Thyroid gland (tissue), 4 donors: ENCODE results near the gene DENND4A. TPM values are rescaled to one million over a fixed set of nuclear protein-coding genes. Genes with fewer than 3 reads are reported as not detected.

Source experiments
- DNase-seq, 2 donors: peaks; one replicate each; pipeline ENCODE4 v3.0.0-alpha.2; 2019
- H3K27ac ChIP-seq, 3 donors: fragments of 200-600 bp; sonication (generic); 1 replicate in 2 of 3; 2 replicates in 1 of 3; pipeline ENCODE4 v1.5.1; 2016 to 2019; ENCODE audit warnings: mild to moderate bottlenecking in 1 of 3, moderate library complexity in 1 of 3
- H3K27me3 ChIP-seq: fragments of 200-600 bp; sonication (generic); one replicate; pipeline ENCODE4 v1.5.1; 2019
- H3K36me3 ChIP-seq, 2 donors: fragments of 200-600 bp; sonication (generic); one replicate each; pipeline ENCODE4 v1.5.1; 2016 to 2019
- H3K4me1 ChIP-seq, 2 donors: fragments of 200-600 bp; sonication (generic); one replicate each; pipeline ENCODE4 v1.5.1; 2017 to 2019
- H3K4me3 ChIP-seq, 3 donors: fragments of 200-600 bp; sonication (generic); replicated peaks in 1 of 3; 1 replicate in 2 of 3; 2 replicates in 1 of 3; pipeline ENCODE4 v1.5.1; 2016; ENCODE audit warnings: mild to moderate bottlenecking in 1 of 3
- H3K9me3 ChIP-seq: fragments of 200-600 bp; sonication (generic); one replicate; pipeline ENCODE4 v1.5.1; 2017
- CTCF ChIP-seq, 6 experiments: fragments of 200-600 bp in 3 of 6; fragments of 450-650 bp in 3 of 6; sonication (generic) in 3 of 6; IDR thresholded peaks; one replicate each; pipeline ENCODE4 v1.5.1; 2016 to 2019; ENCODE audit warnings: antibody characterized with exemption in 6 of 6, mild to moderate bottlenecking in 2 of 6, inconsistent platforms in 1 of 6, moderate library complexity in 1 of 6
- POLR2A ChIP-seq, 2 donors: fragments of 450-650 bp; IDR thresholded peaks; one replicate each; pipeline ENCODE4 v1.6.1; 2017; ENCODE audit warnings: antibody characterized with exemption in 2 of 2, mild to moderate bottlenecking in 2 of 2, moderate library complexity in 1 of 2
- WGBS, 2 donors: methylation state at CpG; one replicate each; pipeline ENCODE4 v1.1.5; 2017; 5-methylcytosine and 5-hydroxymethylcytosine counted together
- intact Hi-C: fragments of 100-400 bp; cut with DNase I; formaldehyde crosslinking; loops from one replicate; pipeline ENCODE4 v1.15.1; 2023
- total RNA-seq, 4 donors: library from RNA; depleted of rRNA; stranded (reverse); fragments of >200 nt; gene quantifications; one replicate each; pipeline ENCODE4 v1.2.3, GENCODE V29; 2016

The DENND4A gene
- total RNA-seq, 4 donors from 2014 or later = 37.5 to 79.9 (median 45.7) TPM

GRCh38 chr15:65731926-65732325 lies 60.2 kb downstream of the DENND4A start:
- no peaks in the 10 kb centered on the region for H3K9me3 ChIP-seq
- intact Hi-C loops = no loop called here
- H3K4me1 ChIP-seq = peaks cover 5 to 6% of the 10 kb centered on the region in 2 donors
- no peaks in the 10 kb centered on the region for H3K27me3 ChIP-seq
- DNase-seq = no peak
- no peak overlapping the region for H3K4me3 ChIP-seq
- peaks cover 0 to 3% of the 10 kb centered on the region in 2 donors for H3K36me3 ChIP-seq
- TF ChIP-seq CTCF (IDR thresholded peaks at IDR 0.05) = no peak
- no peak for TF ChIP-seq POLR2A (IDR thresholded peaks at IDR 0.05)
- no peak overlapping the region for H3K27ac ChIP-seq

DNA sequence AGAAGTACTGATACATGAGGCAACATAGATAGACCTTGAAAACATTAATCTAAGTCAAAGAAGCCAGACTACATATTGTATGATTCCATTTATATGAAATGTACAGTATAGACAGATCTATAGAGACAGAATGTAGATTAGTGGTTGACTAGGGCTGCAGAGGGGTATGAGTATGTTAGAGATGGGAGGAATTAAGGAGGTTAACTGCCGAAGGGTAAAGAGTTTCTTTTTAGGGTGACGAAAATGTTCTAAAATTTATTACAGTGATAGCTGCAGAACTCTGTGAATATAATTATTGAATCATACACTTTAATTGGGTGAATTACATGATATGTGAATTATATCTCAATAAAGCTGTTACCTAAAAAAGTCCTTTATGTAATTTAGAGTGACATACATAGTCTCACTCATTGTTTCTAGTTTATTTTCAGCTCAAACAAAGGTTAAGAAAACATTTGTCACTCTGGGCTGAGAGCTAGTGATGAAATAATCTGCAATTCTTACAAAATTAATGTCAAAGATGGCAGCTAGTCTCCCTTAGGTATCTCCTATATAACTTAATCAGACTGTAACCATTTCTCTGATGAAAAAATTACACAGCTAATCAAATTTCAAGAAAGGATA lies 61.4 kb downstream of the DENND4A start:
- Histone ChIP-seq H3K27me3 (no peaks in the 10 kb centered on the region), H3K4me1 (peaks cover 5 to 6% of the 10 kb centered on the region in 2 donors), H3K36me3 (peaks cover 0 to 3% of the 10 kb centered on the region in 2 donors), H3K4me3 (no peak overlapping the region), H3K27ac (no peak overlapping the region), H3K9me3 (no peaks in the 10 kb centered on the region)
- no peak for DNase-seq
- 95% methylated on average over 2 of the region's 2 CpGs for WGBS, 2 donors
- TF ChIP-seq POLR2A (IDR thresholded peaks at IDR 0.05) = no peak
- no peak for TF ChIP-seq CTCF (IDR thresholded peaks at IDR 0.05)
- intact Hi-C loops = no loop called here

- WGBS, 2 donors = 97% methylated on average over 3 of the region's 3 CpGs
- no peak for DNase-seq
- H3K4me1 ChIP-seq = peaks cover 0 to 12% of the 10 kb centered on the region in 2 donors
- no peaks in the 10 kb centered on the region for H3K9me3 ChIP-seq
- no peak for TF ChIP-seq CTCF (IDR thresholded peaks at IDR 0.05)
- TF ChIP-seq POLR2A (IDR thresholded peaks at IDR 0.05) = no peak
- H3K4me3 ChIP-seq = no peak overlapping the region
- intact Hi-C loops = no loop called here
- H3K27me3 ChIP-seq = no peaks in the 10 kb centered on the region
- H3K36me3 ChIP-seq = peaks cover 0 to 3% of the 10 kb centered on the region in 2 donors
- H3K27ac ChIP-seq = peak overlapping the region in 1 of 3 donors; percentile 35
Measured at GRCh38 chr15:65724464-65725215, 67.5 kb downstream of the DENND4A start.

- no peak for DNase-seq
- H3K9me3 ChIP-seq = no peaks in the 10 kb centered on the region
- H3K27me3 ChIP-seq = no peaks in the 10 kb centered on the region
- H3K27ac ChIP-seq = no peak overlapping the region
- peaks cover 0 to 12% of the 10 kb centered on the region in 2 donors for H3K4me1 ChIP-seq
- H3K4me3 ChIP-seq = no peak overlapping the region
- 91 to 93% methylated on average over 5 of the region's 5 CpGs for WGBS, 2 donors
- TF ChIP-seq CTCF (IDR thresholded peaks at IDR 0.05) (no peak), POLR2A (IDR thresholded peaks at IDR 0.05) (no peak)
- intact Hi-C loops = no loop called here
- peaks cover 0 to 3% of the 10 kb centered on the region in 2 donors for H3K36me3 ChIP-seq
Measured at GRCh38 chr15:65723876-65724275, 68.2 kb downstream of the DENND4A start.

DNA sequence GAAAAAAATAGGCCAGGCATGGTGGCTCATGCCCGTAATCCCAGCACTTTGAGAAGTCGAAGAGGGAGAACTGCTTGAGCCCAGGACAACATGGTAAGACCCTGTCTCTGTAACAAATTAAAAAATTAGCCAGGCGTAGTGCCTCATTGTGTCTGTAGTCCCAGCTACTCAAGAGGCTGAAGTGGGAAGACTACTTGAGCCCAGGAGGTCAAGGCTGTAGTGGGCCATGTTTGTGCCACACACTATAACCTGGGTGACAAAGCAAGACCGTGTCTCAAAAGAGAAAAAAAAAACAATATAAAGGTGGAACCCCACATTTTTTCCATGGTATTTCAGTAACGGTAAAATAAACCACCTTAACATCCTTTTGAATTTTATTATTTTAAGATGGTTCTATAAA lies 69.9 kb downstream of the DENND4A start:
- peak; percentile 72 to 77 for DNase-seq
- intact Hi-C loops = no loop called here
- H3K4me3 ChIP-seq = no peak overlapping the region
- no peaks in the 10 kb centered on the region for H3K36me3 ChIP-seq
- H3K4me1 ChIP-seq = peaks cover 0 to 12% of the 10 kb centered on the region in 2 donors
- no peaks in the 10 kb centered on the region for H3K27me3 ChIP-seq
- H3K27ac ChIP-seq = peak overlapping the region in 2 of 3 donors; percentile 14 to 33
- H3K9me3 ChIP-seq = no peaks in the 10 kb centered on the region
- TF ChIP-seq CTCF (IDR thresholded peaks at IDR 0.05) = no peak
- no peak for TF ChIP-seq POLR2A (IDR thresholded peaks at IDR 0.05)
- 39 to 61% methylated on average over 5 of the region's 5 CpGs for WGBS, 2 donors
